ENCODE data around the gene EDARADD.

Gene EDARADD

DNA sequence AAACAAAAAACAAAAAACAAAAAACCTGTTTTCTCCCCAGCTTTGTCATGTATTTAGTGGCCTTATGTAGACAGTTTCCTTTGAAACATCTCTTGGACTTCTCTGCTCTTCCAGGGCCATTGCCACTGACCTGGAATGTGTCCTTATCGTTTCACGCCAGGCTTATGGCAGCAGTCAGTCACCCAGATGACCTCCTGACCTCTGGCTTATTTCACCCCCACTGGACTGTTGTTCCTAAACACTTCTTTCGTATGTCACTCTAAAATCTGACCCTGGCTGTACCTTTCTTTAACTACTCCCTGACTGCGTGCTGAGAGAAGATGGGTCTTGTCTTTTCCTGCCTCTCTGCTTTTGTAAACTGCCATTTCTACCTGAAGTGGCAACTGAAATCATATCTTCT lies 138.8 kb downstream of the EDARADD start:
- H3K4me2 ChIP-seq (ENCODE audit: low read length): no peak overlapping the region
- no peak for TF ChIP-seq EZH2 (IDR thresholded peaks at IDR 0.05; ENCODE audit: borderline replicate concordance, low read length)
- TF ChIP-seq, protein P1, sequence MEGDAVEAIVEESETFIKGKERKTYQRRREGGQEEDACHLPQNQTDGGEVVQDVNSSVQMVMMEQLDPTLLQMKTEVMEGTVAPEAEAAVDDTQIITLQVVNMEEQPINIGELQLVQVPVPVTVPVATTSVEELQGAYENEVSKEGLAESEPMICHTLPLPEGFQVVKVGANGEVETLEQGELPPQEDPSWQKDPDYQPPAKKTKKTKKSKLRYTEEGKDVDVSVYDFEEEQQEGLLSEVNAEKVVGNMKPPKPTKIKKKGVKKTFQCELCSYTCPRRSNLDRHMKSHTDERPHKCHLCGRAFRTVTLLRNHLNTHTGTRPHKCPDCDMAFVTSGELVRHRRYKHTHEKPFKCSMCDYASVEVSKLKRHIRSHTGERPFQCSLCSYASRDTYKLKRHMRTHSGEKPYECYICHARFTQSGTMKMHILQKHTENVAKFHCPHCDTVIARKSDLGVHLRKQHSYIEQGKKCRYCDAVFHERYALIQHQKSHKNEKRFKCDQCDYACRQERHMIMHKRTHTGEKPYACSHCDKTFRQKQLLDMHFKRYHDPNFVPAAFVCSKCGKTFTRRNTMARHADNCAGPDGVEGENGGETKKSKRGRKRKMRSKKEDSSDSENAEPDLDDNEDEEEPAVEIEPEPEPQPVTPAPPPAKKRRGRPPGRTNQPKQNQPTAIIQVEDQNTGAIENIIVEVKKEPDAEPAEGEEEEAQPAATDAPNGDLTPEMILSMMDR (IDR thresholded peaks at IDR 0.05; ENCODE audit: low read length): no peak
- no peaks in the 10 kb centered on the region for H3K27me3 ChIP-seq (ENCODE audit: insufficient read depth, low read length)
- no peaks in the 10 kb centered on the region for H3K9me3 ChIP-seq (ENCODE audit: low read length)
- no peak overlapping the region for H3K9ac ChIP-seq (ENCODE audit: low read length)
- no peaks in the 10 kb centered on the region for H3F3A ChIP-seq (ENCODE audit: insufficient read depth, low read length)
- H4K20me1 ChIP-seq (ENCODE audit: insufficient read depth, low read length): no peaks in the 10 kb centered on the region
- H3K27ac ChIP-seq (ENCODE audit: low read depth, low read length, poor library complexity, severe bottlenecking): no peak overlapping the region
- H2AFZ ChIP-seq (ENCODE audit: low read length): no peak overlapping the region
- H3K9me2 ChIP-seq (ENCODE audit: low read depth, low read length): no peaks in the 10 kb centered on the region
- H3K79me2 ChIP-seq (ENCODE audit: insufficient read depth, low read length): no peaks in the 10 kb centered on the region
- H3K4me3 ChIP-seq (ENCODE audit: low read depth, low read length, poor library complexity, severe bottlenecking): no peak overlapping the region
- H3K4me1 ChIP-seq (ENCODE audit: insufficient read depth, low read length, severe bottlenecking): no peaks in the 10 kb centered on the region
- H3K36me3 ChIP-seq (ENCODE audit: insufficient read depth, low read length): no peaks in the 10 kb centered on the region

DNA sequence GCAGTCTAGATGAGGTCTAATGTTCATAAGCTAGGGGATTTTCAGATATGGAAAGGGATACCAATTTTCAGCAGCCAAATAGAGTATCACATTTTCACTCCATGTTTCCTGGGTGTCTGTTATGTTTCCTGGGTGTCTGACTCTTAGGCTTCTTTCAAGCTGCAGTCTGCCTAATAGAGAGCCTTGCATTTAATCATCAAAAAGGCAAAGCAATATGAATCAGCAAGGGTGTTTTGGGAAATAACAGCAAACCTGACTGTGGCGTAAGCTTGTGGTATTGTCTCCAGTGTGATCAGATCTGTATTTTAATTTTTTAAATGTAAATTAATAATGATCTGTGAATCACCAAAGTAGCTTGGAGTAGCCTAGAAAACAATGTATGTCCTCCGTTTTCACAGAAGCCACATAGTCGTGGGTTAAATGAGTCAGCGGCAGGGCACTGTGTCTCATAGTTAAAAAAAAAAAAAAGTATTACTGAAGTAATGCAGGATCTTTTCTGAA lies 140.1 kb downstream of the EDARADD start:
- Histone ChIP-seq H3K27ac (ENCODE audit: low read depth, low read length, poor library complexity, severe bottlenecking) (no peak overlapping the region), H3K36me3 (ENCODE audit: insufficient read depth, low read length) (no peaks in the 10 kb centered on the region), H3K27me3 (ENCODE audit: insufficient read depth, low read length) (no peaks in the 10 kb centered on the region), H3F3A (ENCODE audit: insufficient read depth, low read length) (no peaks in the 10 kb centered on the region), H3K4me2 (ENCODE audit: low read length) (no peak overlapping the region), H3K9me3 (ENCODE audit: low read length) (no peaks in the 10 kb centered on the region), H3K4me3 (ENCODE audit: low read depth, low read length, poor library complexity, severe bottlenecking) (no peak overlapping the region), H3K4me1 (ENCODE audit: insufficient read depth, low read length, severe bottlenecking) (no peaks in the 10 kb centered on the region), H2AFZ (ENCODE audit: low read length) (no peak overlapping the region), H4K20me1 (ENCODE audit: insufficient read depth, low read length) (no peaks in the 10 kb centered on the region), H3K79me2 (ENCODE audit: insufficient read depth, low read length) (no peaks in the 10 kb centered on the region), H3K9ac (ENCODE audit: low read length) (no peak overlapping the region), H3K9me2 (ENCODE audit: low read depth, low read length) (no peaks in the 10 kb centered on the region)
- TF ChIP-seq, protein P1 (IDR thresholded peaks at IDR 0.05; ENCODE audit: low read length): no peak
- TF ChIP-seq EZH2 (IDR thresholded peaks at IDR 0.05; ENCODE audit: borderline replicate concordance, low read length): no peak

Measured in OCI-LY1 (cell line).